NCI-H2029 (cell line): Measurements from ENCODE around the gene TXLNG.
A peak's percentile ranks its signal among the peaks of the same experiment; 100 is the strongest.
"Not testable (repeated sequence)": the region's sequence is repeated elsewhere in the genome, so short reads cannot be mapped to it uniquely, and the experiment has no call there.

Experiments
- DNase-seq: peaks from one replicate; lab custom pipeline; 2025; lab: John Stamatoyannopoulos, UW

TXLNG gene

DNA sequence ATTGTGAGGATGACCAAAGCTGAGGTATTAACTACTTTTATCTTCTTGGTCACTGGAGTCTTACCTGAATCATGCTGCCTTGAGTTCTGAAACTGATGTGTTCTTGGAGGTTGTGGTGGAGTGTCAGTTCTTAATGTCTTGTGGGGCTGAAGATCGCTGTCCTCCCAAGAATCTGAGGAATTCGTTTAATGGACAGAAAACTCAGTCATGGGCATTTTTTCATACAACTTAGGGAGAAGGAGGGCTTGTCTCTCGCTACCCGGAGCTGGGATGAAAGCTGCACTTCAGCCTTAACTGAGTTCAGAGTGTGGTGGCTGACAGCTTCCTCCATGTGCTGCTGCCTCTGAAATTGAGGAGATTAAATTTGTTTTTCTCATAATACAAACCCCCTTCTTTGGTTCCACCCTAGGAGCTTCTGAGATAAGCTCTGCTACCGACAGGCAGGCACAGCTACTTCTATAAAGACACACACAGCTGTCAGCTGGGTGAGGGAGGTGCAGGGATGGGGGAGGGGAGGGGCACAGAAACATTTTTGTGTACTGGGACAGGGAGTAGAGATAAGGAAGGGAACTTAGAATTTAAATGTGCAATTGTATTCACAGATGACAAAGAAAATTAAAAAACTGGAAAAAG, 53.1 kb downstream of the TXLNG start:
- no peak for DNase-seq

DNA sequence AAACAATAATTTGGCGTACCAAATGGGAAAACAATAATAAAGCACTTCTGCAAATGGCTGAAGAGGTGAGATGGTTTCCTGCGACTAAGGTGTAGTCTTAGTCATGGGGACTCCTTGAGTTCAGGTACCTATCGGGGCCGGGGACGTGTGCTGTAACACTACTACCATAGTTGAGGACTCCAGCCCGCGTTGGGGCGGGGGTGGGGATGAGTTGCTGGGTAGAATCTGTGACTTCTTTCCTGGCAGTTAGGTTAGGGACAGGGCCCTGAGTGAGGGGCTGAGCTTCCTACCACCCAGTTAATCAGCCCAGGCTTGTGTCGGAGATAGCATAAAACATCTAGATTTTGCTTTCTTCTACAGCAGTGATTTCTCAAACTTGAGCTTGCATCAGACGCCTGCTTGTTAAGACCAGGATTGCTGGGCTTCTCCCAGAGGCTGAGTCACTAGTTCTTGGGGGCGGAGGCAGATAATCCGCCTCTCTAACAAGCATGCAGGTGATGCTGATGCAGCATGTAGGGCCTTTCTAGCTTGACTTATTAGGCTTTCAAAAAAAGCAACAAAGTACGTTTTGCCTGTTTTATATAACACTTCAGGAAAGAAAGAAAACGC, 53.7 kb downstream of the TXLNG start:
- DNase-seq, result no peak

DNA sequence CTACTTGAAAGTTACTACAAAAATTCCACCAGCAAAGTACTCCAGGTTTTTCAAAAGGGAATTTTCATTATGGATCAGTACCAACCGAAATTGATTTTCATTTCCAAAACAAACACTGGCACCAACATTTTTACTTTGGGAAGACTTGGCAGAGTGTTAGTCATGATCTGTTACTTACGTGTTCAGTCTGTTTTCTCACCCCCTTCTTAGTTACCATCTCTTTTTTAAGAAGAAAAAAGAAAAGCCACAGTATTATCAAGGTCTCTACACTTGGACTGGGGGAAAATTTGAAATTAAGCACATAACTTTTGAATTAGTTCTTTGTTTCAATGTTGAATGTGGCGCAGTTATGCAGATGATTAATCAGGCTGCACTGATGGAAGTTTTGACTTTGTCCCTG, 56.4 kb downstream of the TXLNG start:
- no peak for DNase-seq

GRCh38 chrX:16843208-16843909, 57.1 kb downstream of the TXLNG start:
- DNase-seq, result no peak

DNA sequence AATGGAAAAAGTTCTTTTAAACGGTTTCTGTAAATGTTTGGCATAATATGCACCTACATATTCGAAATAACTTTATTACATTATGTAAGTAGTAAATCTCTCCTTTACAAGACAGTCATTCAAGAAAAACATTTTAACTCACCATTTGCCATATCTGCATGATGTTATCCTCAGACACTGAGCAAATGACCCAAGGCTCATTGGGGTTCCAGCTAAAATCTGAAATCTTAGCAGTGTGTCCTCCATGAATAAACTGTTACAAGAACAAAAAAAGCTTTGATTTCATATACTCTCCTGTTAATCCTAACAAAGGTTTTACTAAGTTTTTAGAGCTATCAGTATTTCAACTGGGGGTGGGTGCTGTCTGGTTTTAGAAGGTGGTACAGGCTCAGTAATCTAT, 59.4 kb downstream of the TXLNG start:
- no peak for DNase-seq

DNA sequence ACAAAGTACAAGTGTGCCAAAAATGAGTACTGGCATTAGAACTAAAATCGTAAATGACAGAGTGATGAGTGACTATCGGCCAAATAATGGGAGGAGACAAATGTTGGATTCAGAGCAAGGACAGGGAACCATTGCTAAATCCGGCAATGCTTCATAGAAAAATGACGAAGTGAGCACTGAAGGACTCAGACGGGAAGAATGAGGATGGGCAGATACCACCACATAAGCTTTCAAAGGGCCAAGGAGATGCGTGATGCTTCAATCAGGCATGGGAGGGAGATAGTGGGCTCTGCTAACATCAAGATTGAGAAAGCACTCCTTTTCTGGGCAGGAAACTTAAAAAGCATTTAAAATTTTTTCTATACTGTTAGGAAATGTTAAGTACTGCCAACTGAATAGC, 62.3 kb downstream of the TXLNG start:
- no peak for DNase-seq

- DNase-seq, result no peak
Observed at GRCh38 chrX:16851421-16851820, 65.2 kb downstream of the TXLNG start.

- no peak for DNase-seq
Observed at GRCh38 chrX:16851827-16852226, 65.6 kb downstream of the TXLNG start.

DNA sequence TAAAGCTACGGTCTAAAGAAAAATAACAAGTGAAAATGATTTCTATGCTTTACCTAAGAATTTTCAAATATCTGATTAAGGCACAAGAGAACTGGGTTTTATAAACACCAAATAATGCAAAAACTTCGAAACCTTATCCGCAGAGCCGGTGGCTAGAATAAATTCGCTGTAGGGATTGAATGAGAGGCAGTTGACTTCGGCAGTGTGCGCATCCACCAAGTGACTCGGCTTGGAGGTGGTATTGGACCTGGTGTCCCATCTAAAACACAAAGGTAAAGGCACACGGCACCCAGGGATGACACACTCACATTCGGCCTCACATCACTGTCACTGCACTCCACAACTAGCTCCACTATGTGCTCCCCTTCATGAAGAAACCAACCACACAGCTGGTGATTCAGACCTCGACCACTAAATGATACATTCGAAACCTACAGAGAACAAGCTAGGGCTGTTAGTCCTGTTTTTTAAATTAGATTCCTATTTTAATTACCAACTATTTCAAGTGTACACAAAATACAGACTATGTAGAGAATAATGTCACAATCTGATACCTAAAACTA, 66.4 kb downstream of the TXLNG start:
- DNase-seq, result no peak

DNA sequence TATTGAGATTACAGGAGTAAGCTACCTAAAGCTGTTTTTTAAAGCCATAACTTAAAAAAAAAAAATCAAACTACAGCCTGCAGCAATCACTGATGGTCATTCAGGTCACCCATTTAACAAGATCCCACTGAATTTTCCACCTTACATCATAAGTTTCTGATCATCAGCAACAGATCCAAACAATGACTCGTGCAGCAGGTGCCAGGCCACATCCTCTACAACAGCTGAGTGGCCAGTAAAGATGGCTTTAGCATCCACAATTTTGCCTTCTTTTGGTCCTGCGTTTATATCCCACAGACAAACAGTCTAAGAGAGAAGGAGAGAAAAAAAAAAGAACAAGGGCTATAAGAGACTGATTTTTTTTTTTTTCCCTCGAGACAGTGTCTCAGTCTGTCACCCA, 67.3 kb downstream of the TXLNG start:
- DNase-seq, result no peak

DNA sequence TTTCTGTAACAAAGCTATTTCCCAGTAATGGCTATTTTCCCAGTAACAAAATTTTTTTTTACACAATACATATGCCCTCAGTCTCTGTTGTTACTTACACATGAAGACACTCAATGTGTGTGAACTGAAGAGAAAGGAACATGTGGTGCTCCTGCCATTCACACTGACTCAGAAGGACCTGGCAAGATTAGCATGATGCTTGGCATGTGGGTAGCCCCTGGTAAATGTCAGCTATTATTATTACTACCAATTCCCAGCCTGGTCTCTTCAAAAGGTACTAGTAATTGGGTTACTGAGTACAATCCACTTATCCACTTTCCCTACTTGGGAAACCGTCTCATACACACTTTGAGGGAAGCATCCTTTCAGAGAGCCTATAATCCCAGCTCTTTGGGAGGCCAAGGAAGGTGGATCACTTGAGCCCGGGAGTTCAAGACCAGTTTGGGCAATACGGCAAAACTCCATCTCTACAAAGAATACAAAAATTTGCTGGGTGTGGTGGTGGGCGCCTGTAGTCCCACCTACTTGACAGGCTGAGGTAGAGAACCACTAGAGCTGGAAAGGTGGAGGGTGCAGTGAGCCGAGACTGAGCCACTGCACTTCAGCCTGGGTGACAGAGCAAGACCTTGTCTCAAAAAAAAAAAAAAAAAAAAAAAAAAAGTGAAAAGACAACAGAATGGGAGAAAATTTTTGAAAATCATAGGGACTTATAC, 69.3 kb downstream of the TXLNG start:
- no peak for DNase-seq

- not testable (repeated sequence) for DNase-seq
Observed at GRCh38 chrX:16856076-16856404, 69.8 kb downstream of the TXLNG start.

GRCh38 chrX:16856744-16857143, 70.5 kb downstream of the TXLNG start:
- DNase-seq, result no peak

DNA sequence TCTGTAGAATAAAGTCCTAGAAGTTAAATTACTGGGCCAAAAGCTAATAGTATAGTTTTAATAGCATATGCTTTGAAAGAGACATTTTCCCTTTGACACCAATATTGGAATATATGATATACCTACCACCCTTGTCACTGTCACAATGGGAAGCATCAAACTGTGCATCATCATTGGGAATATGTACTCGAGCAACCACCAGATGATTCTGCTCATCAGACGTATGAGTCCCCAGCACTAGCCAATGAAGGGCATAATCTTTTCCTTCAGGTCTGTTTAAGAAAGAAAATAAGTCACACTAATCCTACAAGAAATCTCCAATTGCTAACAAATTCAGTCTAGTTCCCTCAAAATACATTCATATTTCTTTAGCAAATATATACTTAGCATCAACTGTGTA, 76.6 kb downstream of the TXLNG start:
- DNase-seq, result no peak

DNA sequence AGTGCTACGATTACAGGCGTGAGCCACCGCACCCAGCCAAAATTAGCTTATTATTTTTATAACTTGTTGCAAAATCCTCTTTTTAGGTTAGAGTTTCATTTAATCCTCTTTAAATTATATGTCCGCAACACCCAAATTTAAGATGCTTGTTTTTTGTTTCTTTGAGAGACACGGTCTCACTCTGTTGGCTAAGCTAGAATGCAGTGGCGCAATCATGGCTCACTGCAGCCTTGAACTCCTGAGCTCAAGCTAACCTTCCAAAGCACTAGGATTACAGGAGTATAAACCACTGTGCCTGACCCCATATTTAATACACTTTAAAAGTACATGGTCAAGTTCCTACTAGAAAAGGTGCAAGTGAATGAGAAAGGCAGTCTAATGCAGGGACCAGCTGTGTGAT, 81.7 kb downstream of the TXLNG start:
- no peak for DNase-seq

GRCh38 chrX:16868920-16869319, 82.7 kb downstream of the TXLNG start:
- no peak for DNase-seq

GRCh38 chrX:16869393-16870094, 83.3 kb downstream of the TXLNG start:
- DNase-seq, result no peak

DNA sequence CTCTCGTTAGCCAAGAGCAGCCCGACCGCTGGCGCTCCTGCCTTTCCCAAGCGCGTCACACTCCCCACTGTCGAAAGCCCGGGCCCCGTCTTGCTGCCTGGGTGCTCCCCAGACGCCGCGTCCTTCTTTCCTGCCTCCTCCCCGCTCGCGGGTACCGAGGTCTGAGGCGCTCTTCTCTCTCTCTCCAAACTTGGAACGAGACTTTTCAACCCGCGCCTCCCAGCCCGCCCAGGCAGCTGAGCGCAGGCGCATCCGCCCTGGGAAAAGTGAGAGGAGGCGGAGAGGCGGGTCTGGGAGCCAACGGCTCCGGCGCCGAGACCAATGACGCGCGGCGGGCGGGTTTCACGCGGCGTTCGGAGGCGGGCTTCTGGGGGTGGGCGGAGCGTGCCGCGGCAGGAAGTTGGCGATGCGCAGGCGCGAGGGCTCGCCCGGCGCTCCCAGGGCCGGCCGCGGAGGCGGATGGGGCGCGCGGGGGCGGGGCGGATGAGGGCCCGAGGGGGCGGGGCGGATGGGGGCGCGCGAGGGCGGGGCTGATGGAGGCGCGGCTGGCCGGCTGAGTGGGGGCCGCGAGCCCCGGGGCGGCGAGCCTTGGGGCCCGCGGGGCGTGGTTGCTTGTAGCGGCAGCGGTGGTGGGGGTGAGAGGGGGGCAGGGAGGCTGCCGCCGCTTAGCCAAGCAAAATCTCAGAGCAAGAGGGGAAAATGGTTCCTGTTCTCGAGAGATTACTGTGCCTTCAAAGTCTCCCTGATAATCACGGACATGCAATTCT, 84.0 kb downstream of the TXLNG start, which contains the start of gene RBBP7:
TSS of gene RBBP7 (minus strand) at position 268 of the 767 bp plus-strand sequence. CDS start 309 bp downstream, outside the sequence.
- peak; percentile 79 for DNase-seq

DNA sequence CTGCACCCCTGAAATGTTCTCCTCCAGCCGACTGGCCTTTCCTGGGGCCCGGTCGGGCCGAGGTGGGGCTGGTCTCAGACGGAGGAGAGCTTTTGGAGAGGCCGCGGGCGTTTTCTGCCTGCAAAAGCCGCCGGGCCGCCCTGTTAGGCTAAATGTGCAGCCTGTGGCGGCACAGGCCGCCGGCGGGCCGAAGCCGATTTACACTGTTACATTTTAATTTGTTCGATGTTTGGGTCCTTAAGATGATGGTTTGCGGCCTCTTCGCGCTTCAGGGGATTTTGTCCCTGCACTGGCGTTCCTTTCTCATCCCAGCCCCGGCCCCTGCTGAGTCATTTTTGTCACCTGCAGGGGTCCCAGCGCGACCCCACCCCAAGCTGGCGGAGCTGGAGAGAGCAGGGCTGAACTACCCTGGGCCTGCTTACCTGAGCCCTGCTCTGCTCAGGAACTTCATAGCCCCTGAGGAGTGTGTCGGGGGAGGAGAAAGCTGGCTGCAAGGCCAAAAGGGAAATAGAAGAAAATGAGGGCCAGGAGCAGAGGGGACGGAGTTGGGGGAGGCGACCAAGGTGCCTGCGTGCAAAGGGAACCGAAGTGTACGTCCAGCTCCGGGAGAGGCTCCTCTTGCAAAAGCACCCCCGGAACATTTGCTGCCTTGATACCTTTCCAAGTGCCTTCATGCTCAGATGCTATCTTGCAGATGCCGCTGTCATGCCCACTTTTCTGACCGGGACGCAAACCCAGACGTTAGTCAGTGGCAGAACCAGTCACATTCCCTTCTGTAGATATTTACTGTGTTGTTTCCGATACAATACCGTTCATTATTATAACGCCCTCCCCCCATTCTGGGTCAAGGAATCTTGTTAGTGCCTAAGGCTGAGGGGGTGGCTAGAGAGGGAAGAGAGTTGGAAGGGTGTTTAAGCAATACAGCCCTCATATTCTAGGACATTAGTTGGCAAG, 84.9 kb downstream of the TXLNG start:
- DNase-seq, result no peak

DNA sequence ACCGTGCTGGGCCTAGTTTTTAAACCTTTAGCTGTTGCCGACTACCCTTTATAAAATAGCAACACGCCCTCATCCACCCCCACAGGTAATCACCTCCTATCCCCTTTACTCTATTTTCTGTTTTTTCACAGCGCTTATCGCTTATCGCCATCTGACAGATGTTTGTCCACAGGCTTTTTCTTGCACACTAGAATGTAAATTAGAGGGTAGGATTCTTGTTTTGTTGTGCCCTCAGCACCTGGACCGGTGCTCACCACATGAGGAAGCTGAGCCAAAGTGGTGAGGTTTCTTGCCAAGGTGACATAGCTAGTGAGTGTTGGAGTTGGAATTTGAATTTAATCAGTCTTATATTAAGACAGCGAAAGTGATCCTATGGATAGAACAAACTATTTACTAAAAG, 86.8 kb downstream of the TXLNG start:
- DNase-seq, result peak; percentile 29
